Sigmoid colon (tissue), 7 donors: ENCODE results near the gene SLC30A10. TPM values are rescaled to one million over a fixed set of nuclear protein-coding genes. Genes with fewer than 3 reads are reported as not detected.

Experiments used
- DNase-seq: peaks from one replicate; pipeline ENCODE4 v3.0.0-alpha.2; 2019
- H3K27ac ChIP-seq, 4 donors: fragments of 200-600 bp; sonication (generic); one replicate each; pipeline ENCODE4 v1.5.1; 2016 to 2019; ENCODE audit warnings: mild to moderate bottlenecking in 1 of 4
- H3K27me3 ChIP-seq, 3 donors: fragments of 200-600 bp; sonication (generic); one replicate each; pipeline ENCODE4 v1.5.1; 2019; ENCODE audit warnings: mild to moderate bottlenecking in 1 of 3
- H3K36me3 ChIP-seq, 4 donors: fragments of 200-600 bp; sonication (generic); one replicate each; pipeline ENCODE4 v1.5.1; 2016 to 2019
- H3K4me1 ChIP-seq, 4 donors: fragments of 200-600 bp; sonication (generic); one replicate each; pipeline ENCODE4 v1.5.1; 2017 to 2019
- H3K4me3 ChIP-seq, 4 donors: fragments of 200-600 bp; sonication (generic); one replicate each; pipeline ENCODE4 v1.5.1; 2017 to 2019; ENCODE audit warnings: mild to moderate bottlenecking in 2 of 4, moderate library complexity in 1 of 4
- H3K9me3 ChIP-seq, 4 donors: fragments of 200-600 bp in 3 of 4; sonication (generic) in 3 of 4; one replicate each; pipeline versions ENCODE4 v1.5.1 to v1.6.1; 2013 to 2019
- CTCF ChIP-seq, 4 experiments: fragments of 450-650 bp in 3 of 4; fragments of 200-600 bp in 1 of 4; IDR thresholded peaks; one replicate each; pipeline ENCODE4 v1.5.1; 2016 to 2019; ENCODE audit warnings: antibody characterized with exemption in 4 of 4, mild to moderate bottlenecking in 3 of 4, moderate library complexity in 2 of 4
- EP300 ChIP-seq, 4 donors: sonication (generic); formaldehyde crosslinking; IDR thresholded peaks; one replicate each; pipeline ENCODE4 v1.6.1; 2017; ENCODE audit warnings: antibody characterized with exemption in 4 of 4
- POLR2A ChIP-seq, 2 donors: fragments of 450-650 bp; IDR thresholded peaks; one replicate each; pipeline ENCODE4 v1.6.1; 2016; ENCODE audit warnings: antibody characterized with exemption in 2 of 2, mild to moderate bottlenecking in 2 of 2, moderate library complexity in 2 of 2
- POLR2AphosphoS5 ChIP-seq, 4 donors: sonication (generic); formaldehyde crosslinking; IDR thresholded peaks; one replicate each; pipeline ENCODE4 v1.6.1; 2017; ENCODE audit warnings: antibody characterized with exemption in 4 of 4
- WGBS, 2 donors: extraction: QIAGEN DNeasy Blood & Tissue Kit; methylation state at CpG; one replicate each; pipeline ENCODE4 v1.1.7; 2013; 5-methylcytosine and 5-hydroxymethylcytosine counted together
- intact Hi-C: fragments of 100-400 bp; cut with DNase I; formaldehyde crosslinking; loops from one replicate; pipeline ENCODE4 v1.15.1; 2023
- polyA plus RNA-seq, 3 donors: library from polyadenylated mRNA; stranded (reverse); fragments of 200-250 nt; gene quantifications; one replicate each; pipeline ENCODE4 v1.2.3, GENCODE V29; 2013
- total RNA-seq, 4 donors: library from RNA; depleted of rRNA; stranded (reverse); fragments of >200 nt; gene quantifications; one replicate each; pipeline ENCODE4 v1.1.0, GENCODE V29; 2016
- donor health status: healthy with polysubstance abuse.
- donor health status: Bipolar disorder and iron deficiency.
- donor health status: healthy.

The SLC30A10 gene
- total and polyA plus RNA-seq, 7 donors, result 0.68 to 7.9 (median 3.5) TPM; not detected in 3

- WGBS, 2 donors, result 32 to 72% methylated on average over 7 of the region's 7 CpGs
- DNase-seq, result no peak
These were observed 35.1 kb upstream of the SLC30A10 start for GRCh38 chr1:219963432-219963831.

GRCh38 chr1:219961684-219962083 lies 33.3 kb upstream of the SLC30A10 start:
- H3K4me1 ChIP-seq, result no peaks in the 10 kb centered on the region
- TF ChIP-seq EP300 (IDR thresholded peaks at IDR 0.05) (no peak), CTCF (IDR thresholded peaks at IDR 0.05) (no peak), POLR2AphosphoS5 (IDR thresholded peaks at IDR 0.05) (no peak), POLR2A (IDR thresholded peaks at IDR 0.05) (no peak)
- WGBS, 2 donors, result 86 to 89% methylated on average over 3 of the region's 3 CpGs
- intact Hi-C loops, result no loop called here
- H3K9me3 ChIP-seq, result no peaks in the 10 kb centered on the region
- no peak overlapping the region for H3K4me3 ChIP-seq
- no peak overlapping the region for H3K27ac ChIP-seq
- no peak for DNase-seq
- H3K27me3 ChIP-seq, result no peaks in the 10 kb centered on the region
- H3K36me3 ChIP-seq, result no peaks in the 10 kb centered on the region

More at GRCh38 chr1:219963432-219963831, 35.1 kb upstream of the SLC30A10 start:
- TF ChIP-seq POLR2A (IDR thresholded peaks at IDR 0.05) (no peak), POLR2AphosphoS5 (IDR thresholded peaks at IDR 0.05) (no peak), CTCF (IDR thresholded peaks at IDR 0.05) (no peak), EP300 (IDR thresholded peaks at IDR 0.05) (no peak)
- H3K9me3 ChIP-seq, result no peaks in the 10 kb centered on the region
- H3K27me3 ChIP-seq, result no peaks in the 10 kb centered on the region
- H3K27ac ChIP-seq, result no peak overlapping the region
- no peaks in the 10 kb centered on the region for H3K4me1 ChIP-seq
- H3K4me3 ChIP-seq, result no peak overlapping the region
- intact Hi-C loops, result no loop called here
- peaks cover 0 to 11% (median 3%) of the 10 kb centered on the region in 4 donors for H3K36me3 ChIP-seq

- WGBS, 2 donors, result 37 to 63% methylated on average over 3 of the region's 3 CpGs
- intact Hi-C loops, result no loop called here
- H3K4me1 ChIP-seq, result no peaks in the 10 kb centered on the region
- no peaks in the 10 kb centered on the region for H3K36me3 ChIP-seq
- H3K27ac ChIP-seq, result no peak overlapping the region
- H3K4me3 ChIP-seq, result no peak overlapping the region
- no peak for DNase-seq
- no peaks in the 10 kb centered on the region for H3K27me3 ChIP-seq
- no peaks in the 10 kb centered on the region for H3K9me3 ChIP-seq
- no peak for TF ChIP-seq EP300 (IDR thresholded peaks at IDR 0.05)
- TF ChIP-seq POLR2AphosphoS5 (IDR thresholded peaks at IDR 0.05), result no peak
- TF ChIP-seq POLR2A (IDR thresholded peaks at IDR 0.05), result no peak
- TF ChIP-seq CTCF (IDR thresholded peaks at IDR 0.05), result no peak
These were observed 31.3 kb upstream of the SLC30A10 start for GRCh38 chr1:219959540-219960203.

GRCh38 chr1:219958875-219959417 lies 30.6 kb upstream of the SLC30A10 start:
- Histone ChIP-seq H3K27ac (no peak overlapping the region), H3K36me3 (no peaks in the 10 kb centered on the region), H3K4me3 (no peak overlapping the region), H3K9me3 (no peaks in the 10 kb centered on the region), H3K27me3 (no peaks in the 10 kb centered on the region), H3K4me1 (no peaks in the 10 kb centered on the region)
- TF ChIP-seq CTCF (IDR thresholded peaks at IDR 0.05) (no peak), POLR2AphosphoS5 (IDR thresholded peaks at IDR 0.05) (no peak), EP300 (IDR thresholded peaks at IDR 0.05) (no peak), POLR2A (IDR thresholded peaks at IDR 0.05) (no peak)
- WGBS, 2 donors, result 15 to 68% methylated on average over 16 of the region's 16 CpGs
- DNase-seq, result no peak
- intact Hi-C loops, result no loop called here
